IMR-90 (cell line): ENCODE results near the gene MAGED1. TPM values are rescaled to one million over a fixed set of nuclear protein-coding genes. Genes with fewer than 3 reads are reported as not detected.

Experiments
- ATAC-seq: fragments of 200-7000 bp; cut with Tn5 transposase; 2 replicates; pipeline ENCODE4 v1.9.1; 2020; ENCODE audit warnings: low read depth, mild to moderate bottlenecking, moderate library complexity
- BruUV-seq: library from RNA; stranded (reverse); fragments of 400-500 nt; replicated peaks from 2 replicates; lab custom pipeline; 2021; lab: Mats Ljungman, UMichigan
- CTCF ChIA-PET: fragments of 300-600 bp; formaldehyde crosslinking; extraction: SDS; loops from one replicate; lab custom pipeline; 2021; ENCODE audit warnings: antibody characterized with exemption; lab: Yijun Ruan, JAX
- POLR2A ChIA-PET: fragments of 300-600 bp; sonication (Branson Sonifier 250); formaldehyde crosslinking; loops from one replicate; lab custom pipeline; 2022; ENCODE audit warnings: antibody characterized with exemption; ENCODE audit not compliant: unreplicated experiment; lab: Charles Lee
- DNase-seq: peaks from one replicate; pipeline ENCODE4 v3.0.0; 2013
- H2AFZ ChIP-seq: replicated peaks from 2 replicates; pipeline ENCODE3; 2013; ENCODE audit warnings: low read length, mild to moderate bottlenecking; ENCODE audit not compliant: poor library complexity
- H2AK5ac ChIP-seq: 2 replicates; pipeline ENCODE4 v1.6.1; 2013; ENCODE audit warnings: low read depth, low read length, inconsistent platforms
- H2AK9ac ChIP-seq: replicated peaks from 2 replicates; pipeline ENCODE3; 2013; ENCODE audit warnings: mild to moderate bottlenecking, low read depth, low read length, moderate library complexity; ENCODE audit not compliant: poor library complexity
- H2BK120ac ChIP-seq: 2 replicates; pipeline ENCODE4 v1.6.1; 2013; ENCODE audit warnings: low read depth, low read length, inconsistent platforms
- H2BK15ac ChIP-seq: 3 replicates; pipeline ENCODE4 v1.6.1; 2013; ENCODE audit warnings: low read depth, low read length, inconsistent platforms
- H2BK20ac ChIP-seq: 2 replicates; pipeline ENCODE4 v1.6.1; 2013; ENCODE audit warnings: low read depth, mild to moderate bottlenecking, inconsistent platforms, low read length, moderate library complexity
- H2BK5ac ChIP-seq: 2 replicates; pipeline ENCODE4 v1.6.1; 2013; ENCODE audit warnings: mild to moderate bottlenecking, low read depth, low read length, inconsistent platforms; ENCODE audit not compliant: poor library complexity, severe bottlenecking
- H3K14ac ChIP-seq: replicated peaks from 2 replicates; pipeline ENCODE4 v1.6.1; 2013; ENCODE audit warnings: low read depth, low read length, inconsistent platforms
- H3K18ac ChIP-seq: 2 replicates; pipeline ENCODE4 v1.6.1; 2013; ENCODE audit warnings: low read depth, low read length, control low read depth
- H3K23ac ChIP-seq: 2 replicates; pipeline ENCODE4 v1.6.1; 2013; ENCODE audit warnings: low read depth, low read length, inconsistent platforms
- H3K27ac ChIP-seq: 2 replicates; pipeline ENCODE4 v1.5.1; 2013; ENCODE audit warnings: mild to moderate bottlenecking, control low read depth, low read length; ENCODE audit not compliant: insufficient read depth
- H3K27me3 ChIP-seq: 2 replicates; pipeline ENCODE4 v1.6.1; 2013; ENCODE audit warnings: low read length; ENCODE audit not compliant: control insufficient read depth, insufficient read depth
- H3K36me3 ChIP-seq: 2 replicates; pipeline ENCODE4 v1.6.1; 2013; ENCODE audit warnings: low read length, mixed read lengths; ENCODE audit not compliant: control insufficient read depth, insufficient read depth
- H3K4ac ChIP-seq: 2 replicates; pipeline ENCODE4 v1.6.1; 2013; ENCODE audit warnings: low read depth, low read length, inconsistent platforms
- H3K4me1 ChIP-seq: 2 replicates; pipeline ENCODE4 v1.6.1; 2013; ENCODE audit warnings: low read length, mixed read lengths; ENCODE audit not compliant: control insufficient read depth, insufficient read depth
- H3K4me2 ChIP-seq: 2 replicates; pipeline ENCODE4 v1.6.1; 2013; ENCODE audit warnings: low read depth, mild to moderate bottlenecking, control low read depth, low read length, moderate library complexity
- H3K4me3 ChIP-seq: 2 replicates; pipeline ENCODE4 v1.5.1; 2013; ENCODE audit warnings: low read depth, mild to moderate bottlenecking, control low read depth, low read length, moderate library complexity; ENCODE audit not compliant: insufficient read depth
- H3K56ac ChIP-seq: 2 replicates; pipeline ENCODE4 v1.6.1; 2013; ENCODE audit warnings: low read length, inconsistent platforms; ENCODE audit not compliant: insufficient read depth; ENCODE audit errors: extremely low read depth
- H3K79me1 ChIP-seq, 2 experiments: 2 replicates each; pipeline ENCODE4 v1.6.1; 2013; ENCODE audit warnings: low read length in 2 of 2, inconsistent platforms in 1 of 2, low read depth in 1 of 2
- H3K9ac ChIP-seq: 2 replicates; pipeline ENCODE4 v1.6.1; 2013; ENCODE audit warnings: low read depth, low read length, control low read depth
- H3K9me1 ChIP-seq: 2 replicates; pipeline ENCODE4 v1.6.1; 2013; ENCODE audit warnings: low read length, inconsistent platforms; ENCODE audit not compliant: insufficient read depth
- H3K9me3 ChIP-seq: 2 replicates; pipeline ENCODE4 v1.6.1; 2013; ENCODE audit warnings: low read length; ENCODE audit not compliant: control insufficient read depth, insufficient read depth
- H4K20me1 ChIP-seq: 2 replicates; pipeline ENCODE4 v1.6.1; 2013; ENCODE audit warnings: low read length, inconsistent platforms; ENCODE audit not compliant: insufficient read depth
- H4K5ac ChIP-seq: 2 replicates; pipeline ENCODE4 v1.6.1; 2013; ENCODE audit warnings: mild to moderate bottlenecking, low read depth, low read length, control low read depth
- H4K8ac ChIP-seq, 2 experiments: 2 replicates each; pipeline ENCODE4 v1.6.1; 2013; ENCODE audit warnings: low read depth in 2 of 2, low read length in 2 of 2, control low read depth in 1 of 2, inconsistent platforms in 1 of 2
- H4K91ac ChIP-seq: 2 replicates; pipeline ENCODE4 v1.6.1; 2013; ENCODE audit warnings: low read depth, low read length, inconsistent platforms; ENCODE audit not compliant: insufficient read depth
- BHLHE40 ChIP-seq: fragments of 150-350 bp; IDR thresholded peaks from 2 replicates; pipeline ENCODE4 v1.6.1; 2016; ENCODE audit warnings: mild to moderate bottlenecking, low read depth, low read length
- CEBPB ChIP-seq: IDR thresholded peaks from 2 replicates; pipeline ENCODE4 v1.6.1; 2012; ENCODE audit warnings: low read depth, low read length, improper control_type of control experiment
- CHD1 ChIP-seq: IDR thresholded peaks from 2 replicates; pipeline ENCODE4 v1.6.1; 2012; ENCODE audit warnings: low read depth, low read length, improper control_type of control experiment
- FOS ChIP-seq: fragments of 150-350 bp; IDR thresholded peaks from 2 replicates; pipeline ENCODE4 v1.6.1; 2016; ENCODE audit warnings: low read depth, low read length
- MAFK ChIP-seq: IDR thresholded peaks from 2 replicates; pipeline ENCODE4 v1.6.1; 2012; ENCODE audit warnings: low read depth, low read length, improper control_type of control experiment
- MAZ ChIP-seq: IDR thresholded peaks from 2 replicates; pipeline ENCODE4 v1.6.1; 2012; ENCODE audit warnings: low read depth, mild to moderate bottlenecking, low read length, improper control_type of control experiment, moderate library complexity, borderline replicate concordance
- MXI1 ChIP-seq: IDR thresholded peaks from 2 replicates; pipeline ENCODE4 v1.6.1; 2012; ENCODE audit warnings: low read depth, mild to moderate bottlenecking, low read length, moderate library complexity, borderline replicate concordance
- NFE2L2 ChIP-seq: fragments of 150-350 bp; IDR thresholded peaks from 2 replicates; pipeline ENCODE4 v1.6.1; 2016; ENCODE audit warnings: low read depth, mild to moderate bottlenecking, low read length
- POLR2A ChIP-seq: IDR thresholded peaks from 2 replicates; pipeline ENCODE4 v1.6.1; 2012; ENCODE audit warnings: mild to moderate bottlenecking, low read depth, low read length
- RAD21 ChIP-seq: IDR thresholded peaks from 2 replicates; pipeline ENCODE4 v1.6.1; 2012; ENCODE audit warnings: low read length, improper control_type of control experiment
- RCOR1 ChIP-seq: IDR thresholded peaks from 2 replicates; pipeline ENCODE4 v1.6.1; 2012; ENCODE audit warnings: mild to moderate bottlenecking, low read length, improper control_type of control experiment; ENCODE audit not compliant: insufficient replicate concordance
- RFX5 ChIP-seq: IDR thresholded peaks from 2 replicates; pipeline ENCODE4 v1.8.0; 2012; ENCODE audit warnings: low read depth, mild to moderate bottlenecking, low read length, moderate library complexity
- SMC3 ChIP-seq: fragments of 150-350 bp; IDR thresholded peaks from 2 replicates; pipeline ENCODE4 v1.6.1; 2016; ENCODE audit warnings: low read depth, mild to moderate bottlenecking, antibody characterized with exemption, low read length, moderate library complexity
- WGBS, 2 experiments: methylation state at CpG; one replicate each; pipeline versions ENCODE4 v1.1.5 to v1.1.7; 2013; ENCODE audit warnings: missing lambda C conversion rate in 2 of 2; ENCODE audit not compliant: insufficient read length in 1 of 2; ENCODE audit errors: extremely low coverage in 2 of 2; 5-methylcytosine and 5-hydroxymethylcytosine counted together
- dilution Hi-C: fragments of 300-500 bp; cut with HindIII; formaldehyde crosslinking; loops from one replicate; pipeline ENCODE4 v1.14.3; 2018; ENCODE audit warnings: low sequenced_read_pairs; ENCODE audit not compliant: unreplicated experiment
- in situ Hi-C: fragments of 300-500 bp; cut with MboI; formaldehyde crosslinking; loops from 3 replicates; pipeline ENCODE4 v1.14.3; 2019; ENCODE audit warnings: low sequenced_read_pairs, inconsistent platforms, mixed read lengths
- intact Hi-C: fragments of 100-400 bp; cut with micrococcal nuclease; formaldehyde crosslinking; loops from 2 replicates; pipeline ENCODE4 v1.10.0; 2022
- polyA plus RNA-seq, 3 experiments: library from polyadenylated mRNA; depleted of rRNA; stranded (reverse); fragments of >200 nt; gene quantifications; 2 replicates each; pipeline ENCODE4 v1.2.3, GENCODE V29; 2012; ENCODE audit warnings: low replicate concordance in 1 of 3
- total RNA-seq: library from RNA; depleted of rRNA; stranded (reverse); fragments of >200 nt; gene quantifications from 2 replicates; pipeline ENCODE4 v1.2.3, GENCODE V29; 2012
- TF ChIP-seq, protein P1 (sequence below): conservative IDR thresholded peaks from 2 replicates; pipeline ENCODE4 v1.5.1; 2012; ENCODE audit warnings: mild to moderate bottlenecking, low read depth, low read length, improper control_type of control experiment
- TF ChIP-seq, protein P2 (sequence below): fragments of 150-350 bp; IDR thresholded peaks from 2 replicates; pipeline ENCODE4 v1.6.1; 2016; ENCODE audit warnings: low read depth, mild to moderate bottlenecking, low read length, moderate library complexity, borderline replicate concordance
- TF ChIP-seq, protein P3 (sequence below): fragments of 150-350 bp; IDR thresholded peaks from 2 replicates; pipeline ENCODE4 v1.6.1; 2017; ENCODE audit warnings: mild to moderate bottlenecking, antibody characterized with exemption, low read length, low read depth

The MAGED1 gene
- total and polyA plus RNA-seq, 2 of the 4 experiments (the other 2 are of a cell fraction) = 484 to 552 TPM

DNA sequence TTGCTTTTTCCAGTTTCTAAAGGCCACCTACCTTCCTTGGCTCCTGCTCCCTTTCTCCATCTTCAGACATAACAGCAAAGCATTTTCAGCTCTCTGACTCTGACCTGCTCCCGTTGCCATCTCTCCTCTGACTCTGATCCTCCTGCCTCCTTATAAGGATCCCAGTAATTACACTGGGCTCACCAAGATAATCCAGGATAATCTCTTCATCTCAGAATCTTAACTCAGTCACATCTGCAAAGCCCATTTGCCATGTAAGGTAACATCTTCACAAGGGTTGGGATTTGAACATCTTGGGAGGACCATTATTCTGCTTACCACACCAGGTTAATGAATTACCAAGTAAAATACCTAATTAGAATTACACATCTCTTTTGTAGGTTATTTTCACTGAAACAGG is 41.3 kb upstream of the MAGED1 start:
- in situ Hi-C loops = no loop called here
- no peak overlapping the region for H3K27ac ChIP-seq
- no peak overlapping the region for H3K18ac ChIP-seq
- no peak overlapping the region for H2BK120ac ChIP-seq
- H4K8ac ChIP-seq = no peak overlapping the region
- no peak overlapping the region for H4K5ac ChIP-seq
- H3K9me1 ChIP-seq = no peaks in the 10 kb centered on the region
- H3K4me1 ChIP-seq = no peaks in the 10 kb centered on the region
- dilution Hi-C loops = no loop called here
- H3K36me3 ChIP-seq = no peaks in the 10 kb centered on the region
- H2BK20ac ChIP-seq = no peak overlapping the region
- H2AFZ ChIP-seq = no peak overlapping the region
- TF ChIP-seq POLR2A = no peak
- TF ChIP-seq MAZ = no peak
- no peak for TF ChIP-seq RCOR1
- TF ChIP-seq, protein P1, sequence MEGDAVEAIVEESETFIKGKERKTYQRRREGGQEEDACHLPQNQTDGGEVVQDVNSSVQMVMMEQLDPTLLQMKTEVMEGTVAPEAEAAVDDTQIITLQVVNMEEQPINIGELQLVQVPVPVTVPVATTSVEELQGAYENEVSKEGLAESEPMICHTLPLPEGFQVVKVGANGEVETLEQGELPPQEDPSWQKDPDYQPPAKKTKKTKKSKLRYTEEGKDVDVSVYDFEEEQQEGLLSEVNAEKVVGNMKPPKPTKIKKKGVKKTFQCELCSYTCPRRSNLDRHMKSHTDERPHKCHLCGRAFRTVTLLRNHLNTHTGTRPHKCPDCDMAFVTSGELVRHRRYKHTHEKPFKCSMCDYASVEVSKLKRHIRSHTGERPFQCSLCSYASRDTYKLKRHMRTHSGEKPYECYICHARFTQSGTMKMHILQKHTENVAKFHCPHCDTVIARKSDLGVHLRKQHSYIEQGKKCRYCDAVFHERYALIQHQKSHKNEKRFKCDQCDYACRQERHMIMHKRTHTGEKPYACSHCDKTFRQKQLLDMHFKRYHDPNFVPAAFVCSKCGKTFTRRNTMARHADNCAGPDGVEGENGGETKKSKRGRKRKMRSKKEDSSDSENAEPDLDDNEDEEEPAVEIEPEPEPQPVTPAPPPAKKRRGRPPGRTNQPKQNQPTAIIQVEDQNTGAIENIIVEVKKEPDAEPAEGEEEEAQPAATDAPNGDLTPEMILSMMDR = no peak
- no peak for TF ChIP-seq MXI1
- no peak for TF ChIP-seq CEBPB
- no peak for TF ChIP-seq BHLHE40
- TF ChIP-seq, protein P2, sequence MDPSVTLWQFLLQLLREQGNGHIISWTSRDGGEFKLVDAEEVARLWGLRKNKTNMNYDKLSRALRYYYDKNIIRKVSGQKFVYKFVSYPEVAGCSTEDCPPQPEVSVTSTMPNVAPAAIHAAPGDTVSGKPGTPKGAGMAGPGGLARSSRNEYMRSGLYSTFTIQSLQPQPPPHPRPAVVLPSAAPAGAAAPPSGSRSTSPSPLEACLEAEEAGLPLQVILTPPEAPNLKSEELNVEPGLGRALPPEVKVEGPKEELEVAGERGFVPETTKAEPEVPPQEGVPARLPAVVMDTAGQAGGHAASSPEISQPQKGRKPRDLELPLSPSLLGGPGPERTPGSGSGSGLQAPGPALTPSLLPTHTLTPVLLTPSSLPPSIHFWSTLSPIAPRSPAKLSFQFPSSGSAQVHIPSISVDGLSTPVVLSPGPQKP = no peak
- TF ChIP-seq NFE2L2 = no peak
- TF ChIP-seq FOS = no peak
- no peak for TF ChIP-seq RFX5
- TF ChIP-seq, protein P3, sequence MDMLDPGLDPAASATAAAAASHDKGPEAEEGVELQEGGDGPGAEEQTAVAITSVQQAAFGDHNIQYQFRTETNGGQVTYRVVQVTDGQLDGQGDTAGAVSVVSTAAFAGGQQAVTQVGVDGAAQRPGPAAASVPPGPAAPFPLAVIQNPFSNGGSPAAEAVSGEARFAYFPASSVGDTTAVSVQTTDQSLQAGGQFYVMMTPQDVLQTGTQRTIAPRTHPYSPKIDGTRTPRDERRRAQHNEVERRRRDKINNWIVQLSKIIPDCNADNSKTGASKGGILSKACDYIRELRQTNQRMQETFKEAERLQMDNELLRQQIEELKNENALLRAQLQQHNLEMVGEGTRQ = no peak
- no peak for TF ChIP-seq CHD1
- no peak for TF ChIP-seq SMC3
- no peak for TF ChIP-seq RAD21
- no peak for TF ChIP-seq MAFK
- 0 out of 2 replicates have a peak, but pooled peaks cover 4% of the 10 kb centered on the region for H4K20me1 ChIP-seq
- H3K9me3 ChIP-seq = peaks cover 4% of the 10 kb centered on the region; the same call in 1 of the 2 replicates
- no TSS peak for BruUV-seq
- no peak overlapping the region for H4K91ac ChIP-seq
- no peak overlapping the region for H3K9ac ChIP-seq
- intact Hi-C loops = no loop called here
- no peak overlapping the region for H3K23ac ChIP-seq
- ChIA-PET CTCF (no interaction called here), POLR2A (no interaction called here)
- ATAC-seq (no peak), DNase-seq (no peak)
- H3K4ac ChIP-seq = no peak overlapping the region
- H2BK15ac ChIP-seq = no peak overlapping the region
- peaks cover 0 to 5% of the 10 kb centered on the region in 2 experiments; a peak in 3 of 4 replicates for H3K79me1 ChIP-seq
- no peak overlapping the region for H3K4me2 ChIP-seq
- no peak overlapping the region for H2AK9ac ChIP-seq
- no peak overlapping the region for H3K56ac ChIP-seq
- no peaks in the 10 kb centered on the region; the same call in 1 of the 2 replicates for H3K27me3 ChIP-seq
- no peak overlapping the region for H3K4me3 ChIP-seq
- no peak overlapping the region for H2AK5ac ChIP-seq
- H3K14ac ChIP-seq = no peak overlapping the region
- 60% methylated on average over 1 of the region's 1 CpG; no CpG with 5 or more reads in 1 of the 2 experiments for WGBS, 2 experiments
- H2BK5ac ChIP-seq = no peak overlapping the region
